ENCODE measurements around the gene NHERF2. TPM values are rescaled to one million over a fixed set of nuclear protein-coding genes. Genes with fewer than 3 reads are reported as not detected.

The NHERF2 gene
- total RNA-seq, 2 experiments from 2014 or later: 1.9 to 2.0 TPM

DNA sequence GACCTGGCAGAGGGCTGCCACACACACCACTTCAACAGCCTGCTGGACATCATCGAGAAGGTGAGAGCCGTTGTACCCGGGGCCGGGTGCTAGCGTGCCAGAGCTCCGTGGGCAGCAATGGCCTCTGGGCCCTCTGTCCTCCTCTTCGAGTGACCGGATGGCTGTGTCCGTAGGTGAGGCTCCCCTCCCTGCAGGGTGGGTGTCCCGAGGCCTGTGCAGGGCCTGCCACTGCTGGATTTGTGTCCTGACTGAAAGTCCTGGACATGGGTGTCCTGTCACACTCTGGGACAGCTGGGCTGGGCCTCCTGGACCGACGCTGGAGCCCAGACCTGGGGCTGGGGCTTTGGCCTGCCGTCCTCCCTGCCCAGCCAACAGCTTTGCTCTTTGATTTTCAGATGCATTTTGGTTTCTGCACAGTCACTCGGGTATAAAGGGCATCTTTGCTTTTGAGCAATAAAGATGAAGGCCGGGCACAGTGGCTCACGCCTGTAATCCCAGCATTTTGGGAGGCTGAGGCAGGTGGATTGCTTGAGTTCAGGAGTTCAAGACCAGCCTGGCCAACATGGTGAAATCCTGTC, 37.8 kb downstream of the NHERF2 start:
- H3K27ac ChIP-seq (ENCODE audit: low read depth in 1 of 2, low read length in 2 of 2): no peak overlapping the region
- Mint-ChIP-seq H3K4me1 (ENCODE audit: low read depth) (no peaks in the 10 kb centered on the region), H3K27ac (no peak overlapping the region), H3K36me3 (ENCODE audit: low read depth) (peaks cover 21% of the 10 kb centered on the region), H3K4me3 (no peak overlapping the region), H3K9me3 (no peaks in the 10 kb centered on the region), H3K27me3 (no peaks in the 10 kb centered on the region)
- no peaks in the 10 kb centered on the region for H3K4me1 ChIP-seq (ENCODE audit: insufficient read depth, low read length)
- ATAC-seq (ENCODE audit: poor library complexity) (no peak), DNase-seq (no peak)
- ChIA-PET POLR2A (no interaction called here), CTCF (no interaction called here)
- no peaks in the 10 kb centered on the region for H3K9me3 ChIP-seq (ENCODE audit: control insufficient read depth in 1 of 2, insufficient read depth in 1 of 2, low read length in 2 of 2)
- H3K4me3 ChIP-seq (ENCODE audit: low read length): no peak overlapping the region
- no peaks in the 10 kb centered on the region for H3K27me3 ChIP-seq (ENCODE audit: control insufficient read depth in 1 of 2, insufficient read depth in 2 of 2, low read length in 2 of 2)
- peaks cover 60% of the 10 kb centered on the region for H3K36me3 ChIP-seq (ENCODE audit: insufficient read depth, low read length)
- intact Hi-C loops (cut with DNase I, micrococcal nuclease): no loop called here
- TF ChIP-seq, protein P1, sequence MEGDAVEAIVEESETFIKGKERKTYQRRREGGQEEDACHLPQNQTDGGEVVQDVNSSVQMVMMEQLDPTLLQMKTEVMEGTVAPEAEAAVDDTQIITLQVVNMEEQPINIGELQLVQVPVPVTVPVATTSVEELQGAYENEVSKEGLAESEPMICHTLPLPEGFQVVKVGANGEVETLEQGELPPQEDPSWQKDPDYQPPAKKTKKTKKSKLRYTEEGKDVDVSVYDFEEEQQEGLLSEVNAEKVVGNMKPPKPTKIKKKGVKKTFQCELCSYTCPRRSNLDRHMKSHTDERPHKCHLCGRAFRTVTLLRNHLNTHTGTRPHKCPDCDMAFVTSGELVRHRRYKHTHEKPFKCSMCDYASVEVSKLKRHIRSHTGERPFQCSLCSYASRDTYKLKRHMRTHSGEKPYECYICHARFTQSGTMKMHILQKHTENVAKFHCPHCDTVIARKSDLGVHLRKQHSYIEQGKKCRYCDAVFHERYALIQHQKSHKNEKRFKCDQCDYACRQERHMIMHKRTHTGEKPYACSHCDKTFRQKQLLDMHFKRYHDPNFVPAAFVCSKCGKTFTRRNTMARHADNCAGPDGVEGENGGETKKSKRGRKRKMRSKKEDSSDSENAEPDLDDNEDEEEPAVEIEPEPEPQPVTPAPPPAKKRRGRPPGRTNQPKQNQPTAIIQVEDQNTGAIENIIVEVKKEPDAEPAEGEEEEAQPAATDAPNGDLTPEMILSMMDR (IDR thresholded peaks at IDR 0.05): no peak

GRCh38 chr16:2066139-2066538, 39.4 kb downstream of the NHERF2 start:
- Histone ChIP-seq H3K4me1 (ENCODE audit: insufficient read depth, low read length) (no peaks in the 10 kb centered on the region), H3K27me3 (ENCODE audit: control insufficient read depth in 1 of 2, insufficient read depth in 2 of 2, low read length in 2 of 2) (no peaks in the 10 kb centered on the region), H3K9me3 (ENCODE audit: control insufficient read depth in 1 of 2, insufficient read depth in 1 of 2, low read length in 2 of 2) (no peaks in the 10 kb centered on the region), H3K36me3 (ENCODE audit: insufficient read depth, low read length) (peaks cover 54% of the 10 kb centered on the region), H3K4me3 (ENCODE audit: low read length) (no peak overlapping the region), H3K27ac (ENCODE audit: low read depth in 1 of 2, low read length in 2 of 2) (no peak overlapping the region)
- DNase-seq (no peak), ATAC-seq (ENCODE audit: poor library complexity) (no peak)
- Mint-ChIP-seq H3K4me1 (ENCODE audit: low read depth) (no peaks in the 10 kb centered on the region), H3K36me3 (ENCODE audit: low read depth) (peaks cover 35% of the 10 kb centered on the region), H3K27ac (no peak overlapping the region), H3K4me3 (no peak overlapping the region), H3K9me3 (no peaks in the 10 kb centered on the region), H3K27me3 (no peaks in the 10 kb centered on the region)
- intact Hi-C loops (cut with DNase I, micrococcal nuclease): no loop called here
- ChIA-PET CTCF (no interaction called here), POLR2A (no interaction called here)
- TF ChIP-seq, protein P1 (IDR thresholded peaks at IDR 0.05): no peak

GRCh38 chr16:2070576-2071453, 44.1 kb downstream of the NHERF2 start:
- no peaks in the 10 kb centered on the region for H3K27me3 Mint-ChIP-seq
- ATAC-seq (ENCODE audit: poor library complexity): no peak
- intact Hi-C loops (cut with DNase I, micrococcal nuclease): no loop called here
- H3K27ac ChIP-seq (ENCODE audit: low read depth in 1 of 2, low read length in 2 of 2): no peak overlapping the region
- H3K4me3 Mint-ChIP-seq: no peak overlapping the region
- ChIA-PET CTCF (no interaction called here), POLR2A (no interaction called here)
- no peaks in the 10 kb centered on the region for H3K27me3 ChIP-seq (ENCODE audit: control insufficient read depth in 1 of 2, insufficient read depth in 2 of 2, low read length in 2 of 2)
- H3K27ac Mint-ChIP-seq: no peak overlapping the region
- H3K4me1 ChIP-seq (ENCODE audit: insufficient read depth, low read length): no peaks in the 10 kb centered on the region
- TF ChIP-seq, protein P1 (IDR thresholded peaks at IDR 0.05): no peak
- H3K36me3 ChIP-seq (ENCODE audit: insufficient read depth, low read length): peaks cover 63% of the 10 kb centered on the region
- no peak overlapping the region for H3K4me3 ChIP-seq (ENCODE audit: low read length)
- H3K9me3 ChIP-seq (ENCODE audit: control insufficient read depth in 1 of 2, insufficient read depth in 1 of 2, low read length in 2 of 2): no peaks in the 10 kb centered on the region
- peaks cover 54% of the 10 kb centered on the region for H3K36me3 Mint-ChIP-seq (ENCODE audit: low read depth)
- DNase-seq: no peak
- H3K9me3 Mint-ChIP-seq: no peaks in the 10 kb centered on the region
- H3K4me1 Mint-ChIP-seq (ENCODE audit: low read depth): no peaks in the 10 kb centered on the region

Measured in CD4-positive, alpha-beta T cell (primary cell).